HCT116 (cell line): ENCODE results near the gene APBB3. TPM values are rescaled to one million over a fixed set of nuclear protein-coding genes. Genes with fewer than 3 reads are reported as not detected.
A peak's percentile ranks its signal among the peaks of the same experiment; 100 is the strongest.

ENCODE experiments used
- ATAC-seq: fragments of 200-7000 bp; cut with Tn5 transposase; 2 replicates; pipeline ENCODE4 v1.9.1; 2020; ENCODE audit warnings: mild to moderate bottlenecking, moderate library complexity
- BruUV-seq: library from RNA; stranded (reverse); fragments of 400-500 nt; replicated peaks from 2 replicates; lab custom pipeline; 2021; lab: Mats Ljungman, UMichigan
- CTCF ChIA-PET: fragments of 300-600 bp; sonication (Branson Sonifier 250); formaldehyde crosslinking; loops from one replicate; lab custom pipeline; 2021; ENCODE audit warnings: antibody characterized with exemption; lab: Charles Lee
- POLR2A ChIA-PET: fragments of 300-600, 350-600 bp; sonication (Branson Sonifier 250); formaldehyde crosslinking; loops from one replicate; lab custom pipeline; 2021; ENCODE audit warnings: antibody characterized with exemption; lab: Charles Lee
- RAD21 ChIA-PET, 2 experiments: fragments of 300-600 bp; sonication (Branson Sonifier 250); formaldehyde crosslinking; loops; one replicate each; lab custom pipeline; 2023; ENCODE audit warnings: low total read pairs in 2 of 2; ENCODE audit not compliant: uncharacterized antibody in 2 of 2, unreplicated experiment in 2 of 2, low non-redundant PET in 1 of 2; lab: Charles Lee
- DNase-seq: peaks from one replicate; pipeline ENCODE4 v3.0.0-alpha.2; 2010; ENCODE audit warnings: low read depth, low spot score
- H2AFZ ChIP-seq: fragments of 200-600 bp; shearing (Covaris generic), sonication (generic); 2 replicates; pipeline ENCODE4 v1.6.1; 2017; ENCODE audit warnings: low read depth, mixed run types, mixed read lengths, antibody characterized with exemption, low read length; ENCODE audit not compliant: poor library complexity, severe bottlenecking
- H3K27ac ChIP-seq: 2 replicates; pipeline ENCODE4 v1.5.1; 2012; ENCODE audit warnings: low read depth, low read length
- H3K27me3 ChIP-seq: fragments of 200-600 bp; sonication (generic); 2 replicates; pipeline ENCODE4 v1.6.1; 2016; ENCODE audit warnings: mixed run types, low read length, mixed read lengths; ENCODE audit not compliant: insufficient read depth
- H3K36me3 ChIP-seq, 2 experiments: fragments of 200-500 bp in 1 of 2; fragments of 200-600 bp in 1 of 2; sonication (Bioruptor generic) in 1 of 2; sonication (generic) in 1 of 2; 2 replicates each; pipeline versions ENCODE4 v1.5.1 to v1.6.1; 2014 to 2016; ENCODE audit warnings: low read length in 2 of 2, inconsistent platforms in 1 of 2, mixed read lengths in 1 of 2, mixed run types in 1 of 2; ENCODE audit not compliant: insufficient read depth in 2 of 2, control insufficient read depth in 1 of 2
- H3K4me1 ChIP-seq, 2 experiments: fragments of 200-600 bp in 1 of 2; sonication (generic) in 1 of 2; 2 replicates each; pipeline versions ENCODE4 v1.5.1 to v1.6.1; 2012 to 2017; ENCODE audit warnings: low read length in 2 of 2, inconsistent platforms in 1 of 2, mild to moderate bottlenecking in 1 of 2, mixed read lengths in 1 of 2, mixed run types in 1 of 2, moderate library complexity in 1 of 2; ENCODE audit not compliant: insufficient read depth in 2 of 2, control insufficient read depth in 1 of 2
- H3K4me2 ChIP-seq: fragments of 200-600 bp; sonication (generic); 2 replicates; pipeline ENCODE4 v1.6.1; 2017; ENCODE audit warnings: mixed run types, low read length, mixed read lengths
- H3K4me3 ChIP-seq, 2 experiments: fragments of 200-600 bp in 1 of 2; sonication (generic) in 1 of 2; replicated peaks in 1 of 2; 2 replicates each; pipeline ENCODE4 v1.5.1; 2011 to 2016; ENCODE audit warnings: low read length in 2 of 2, control low read depth in 1 of 2, low read depth in 1 of 2, mild to moderate bottlenecking in 1 of 2, mixed read lengths in 1 of 2, mixed run types in 1 of 2
- H3K79me2 ChIP-seq: fragments of 200-600 bp; sonication (generic); 2 replicates; pipeline ENCODE4 v1.6.1; 2017; ENCODE audit warnings: mild to moderate bottlenecking, mixed run types, low read length, moderate library complexity, mixed read lengths; ENCODE audit not compliant: insufficient read depth
- H3K9ac ChIP-seq: fragments of 200-600 bp; sonication (generic); 2 replicates; pipeline ENCODE4 v1.6.1; 2016; ENCODE audit warnings: low read length, mixed read lengths
- H3K9me2 ChIP-seq: fragments of 200-600 bp; sonication (generic), shearing (Covaris generic); 2 replicates; pipeline ENCODE4 v1.6.1; 2017; ENCODE audit warnings: mixed run types, mild to moderate bottlenecking, moderate library complexity; ENCODE audit not compliant: insufficient read depth
- H3K9me3 ChIP-seq, 2 experiments: fragments of 200-500 bp in 1 of 2; fragments of 200-600 bp in 1 of 2; sonication (Bioruptor generic) in 1 of 2; sonication (generic) in 1 of 2; 2 replicates each; pipeline ENCODE4 v1.6.1; 2014 to 2017; ENCODE audit warnings: low read length in 2 of 2, mixed read lengths in 2 of 2, inconsistent platforms in 1 of 2, low read depth in 1 of 2, mild to moderate bottlenecking in 1 of 2, mixed run types in 1 of 2, moderate library complexity in 1 of 2; ENCODE audit not compliant: control insufficient read depth in 1 of 2, insufficient read depth in 1 of 2
- H4K20me1 ChIP-seq: fragments of 200-600 bp; sonication (generic), shearing (Covaris generic); 2 replicates; pipeline ENCODE4 v1.6.1; 2017; ENCODE audit warnings: mixed run types, mild to moderate bottlenecking, moderate library complexity; ENCODE audit not compliant: insufficient read depth
- CTCF ChIP-seq, 3 experiments: fragments of 200-600 bp in 1 of 3; sonication (generic) in 1 of 3; IDR thresholded peaks in 2 of 3; conservative IDR thresholded peaks in 1 of 3; 2 replicates each; pipeline ENCODE4 v1.5.1; 2012 to 2017; ENCODE audit warnings: low read depth in 2 of 3, low read length in 2 of 3, antibody characterized with exemption in 1 of 3, borderline replicate concordance in 1 of 3, control low read depth in 1 of 3, mild to moderate bottlenecking in 1 of 3, mixed read lengths in 1 of 3, mixed run types in 1 of 3, moderate library complexity in 1 of 3; ENCODE audit not compliant: insufficient read depth in 1 of 3
- EZH2 ChIP-seq: fragments of 200-600 bp; sonication (generic); IDR thresholded peaks from 2 replicates; pipeline ENCODE4 v1.6.1; 2017; ENCODE audit warnings: antibody characterized with exemption, mixed run types
- POLR2A ChIP-seq: IDR thresholded peaks from 2 replicates; pipeline ENCODE4 v1.7.0; 2011; ENCODE audit warnings: borderline replicate concordance; ENCODE audit not compliant: insufficient read depth, insufficient read length; ENCODE audit errors: extremely low read depth
- REST ChIP-seq: IDR thresholded peaks from 2 replicates; pipeline ENCODE4 v1.6.1; 2012; ENCODE audit warnings: low read depth
- SIN3A ChIP-seq: IDR thresholded peaks from 2 replicates; pipeline ENCODE4 v1.6.1; 2012; ENCODE audit warnings: low read depth
- SRF ChIP-seq: IDR thresholded peaks from 2 replicates; pipeline ENCODE4 v1.6.1; 2012; ENCODE audit warnings: low read depth
- TCF7L2 ChIP-seq: IDR thresholded peaks from 2 replicates; pipeline ENCODE4 v1.7.0; 2011; ENCODE audit warnings: borderline replicate concordance, inconsistent platforms; ENCODE audit not compliant: insufficient read depth, insufficient read length; ENCODE audit errors: extremely low read depth
- YY1 ChIP-seq: IDR thresholded peaks from 2 replicates; pipeline ENCODE4 v1.6.1; 2011; ENCODE audit warnings: low read length, low read depth, moderate library complexity, mild to moderate bottlenecking; ENCODE audit not compliant: insufficient replicate concordance; ENCODE audit errors: extremely low read depth
- intact Hi-C: fragments of 100-400 bp; cut with micrococcal nuclease; formaldehyde crosslinking; loops from 2 replicates; pipeline ENCODE4 v1.10.0; 2022
- total RNA-seq: library from RNA; stranded (reverse); gene quantifications from one replicate; pipeline ENCODE4 v1.2.1, GENCODE V29; 2021; ENCODE audit not compliant: unreplicated experiment

APBB3 gene
- total RNA-seq, 1 experiment from 2014 or later, result 28.4 TPM

- ChIA-PET CTCF (no interaction called here), POLR2A (no interaction called here), RAD21 (no interaction called here)
- 0 out of 4 replicates have a peak, but pooled peaks cover 0 to 5% of the 10 kb centered on the region in 2 experiments for H3K36me3 ChIP-seq
- H3K9ac ChIP-seq, result no peak overlapping the region
- TF ChIP-seq CTCF (IDR thresholded peaks at IDR 0.05 in 2 of 3, conservative IDR thresholded peaks at IDR 0.05 in 1 of 3; ENCODE audit: borderline replicate concordance in 1 of 3, insufficient read depth in 1 of 3, low read depth in 2 of 3, low read length in 2 of 3) (0 out of 6 replicates have a peak, but pooled peaks of 1 of the 3 experiments have one; percentile 7), SIN3A (no peak), REST (no peak), YY1 (no peak), SRF (no peak), TCF7L2 (no peak), POLR2A (no peak), EZH2 (no peak)
- no peak for ATAC-seq
- H3K4me2 ChIP-seq, result no peak overlapping the region
- no peaks in the 10 kb centered on the region; the same call in 1 of the 2 replicates for H4K20me1 ChIP-seq
- H3K4me3 ChIP-seq, result no peak overlapping the region
- no peaks in the 10 kb centered on the region for H3K9me3 ChIP-seq
- intact Hi-C loops, result loop anchor here (5.0 kb wide), 1 partner anchor 77 kb away; the partner anchor contains the start of gene TMCO6
- peaks cover 8 to 32% of the 10 kb centered on the region in 2 experiments for H3K4me1 ChIP-seq
- H3K79me2 ChIP-seq, result peaks cover 26% of the 10 kb centered on the region
- no peaks in the 10 kb centered on the region for H3K9me2 ChIP-seq
- no peak overlapping the region for H2AFZ ChIP-seq
- BruUV-seq, result no TSS peak
- no peaks in the 10 kb centered on the region for H3K27me3 ChIP-seq
- no peak for DNase-seq
- no peak overlapping the region for H3K27ac ChIP-seq
These were observed 4.2 kb downstream of the APBB3 start for GRCh38 chr5:140560227-140560626.
